Astrocyte (in vitro differentiated cells and primary cell): ENCODE data around the gene INSYN2B. TPM values are rescaled to one million over a fixed set of nuclear protein-coding genes. Genes with fewer than 3 reads are reported as not detected.
A peak's percentile ranks its signal among the peaks of the same experiment; 100 is the strongest.

Experiments used
- DNase-seq: peaks from one replicate; pipeline ENCODE4 v3.0.0-alpha.2; 2010; ENCODE audit warnings: low read depth
- FAIRE-seq: peaks from 2 replicates; lab custom pipeline; 2011; peaks lifted over from hg19 to GRCh38; lab: Jason Lieb, UNC
- H2AFZ ChIP-seq: 2 replicates; pipeline ENCODE4 v1.6.0; 2012; ENCODE audit warnings: low read depth, low read length, inconsistent platforms
- H3K27ac ChIP-seq: 2 replicates; pipeline ENCODE4 v1.5.1; 2011; ENCODE audit warnings: low read depth, low read length, inconsistent platforms
- H3K27me3 ChIP-seq: 2 replicates; pipeline ENCODE4 v1.6.0; 2011; ENCODE audit warnings: low read length, inconsistent platforms; ENCODE audit not compliant: insufficient read depth
- H3K36me3 ChIP-seq: 2 replicates; pipeline ENCODE4 v1.5.1; 2011; ENCODE audit warnings: low read length, inconsistent platforms; ENCODE audit not compliant: insufficient read depth
- H3K4me1 ChIP-seq: 2 replicates; pipeline ENCODE4 v1.5.1; 2011; ENCODE audit warnings: low read length, inconsistent platforms; ENCODE audit not compliant: insufficient read depth
- H3K4me2 ChIP-seq: 2 replicates; pipeline ENCODE4 v1.6.0; 2012; ENCODE audit warnings: low read length, inconsistent platforms
- H3K4me3 ChIP-seq: 2 replicates; pipeline ENCODE4 v1.5.1; 2011; ENCODE audit warnings: low read depth, mild to moderate bottlenecking, low read length, inconsistent platforms; ENCODE audit not compliant: insufficient read depth
- H3K79me2 ChIP-seq: 2 replicates; pipeline ENCODE4 v1.6.0; 2012; ENCODE audit warnings: mild to moderate bottlenecking, low read length, inconsistent platforms; ENCODE audit not compliant: insufficient read depth
- H3K9ac ChIP-seq: 2 replicates; pipeline ENCODE4 v1.6.0; 2012; ENCODE audit warnings: mild to moderate bottlenecking, low read length, inconsistent platforms
- H3K9me3 ChIP-seq: 2 replicates; pipeline ENCODE4 v1.5.1; 2012; ENCODE audit warnings: low read depth, mild to moderate bottlenecking, low read length, inconsistent platforms; ENCODE audit not compliant: insufficient read depth
- H4K20me1 ChIP-seq: 2 replicates; pipeline ENCODE4 v1.6.0; 2012; ENCODE audit warnings: low read length, inconsistent platforms; ENCODE audit not compliant: insufficient read depth
- H3K27ac Mint-ChIP-seq: one replicate; pipeline ENCODE4 v1.8.0; 2021; ENCODE audit warnings: mild to moderate bottlenecking, mixed read lengths; ENCODE audit not compliant: unreplicated experiment
- H3K27me3 Mint-ChIP-seq: one replicate; pipeline ENCODE4 v1.8.0; 2021; ENCODE audit warnings: low read depth, mixed read lengths; ENCODE audit not compliant: unreplicated experiment
- H3K36me3 Mint-ChIP-seq: one replicate; pipeline ENCODE4 v1.8.0; 2021; ENCODE audit warnings: low read depth, mixed read lengths; ENCODE audit not compliant: unreplicated experiment
- H3K4me1 Mint-ChIP-seq: one replicate; pipeline ENCODE4 v1.8.0; 2021; ENCODE audit warnings: low read depth, mixed read lengths; ENCODE audit not compliant: unreplicated experiment
- H3K4me3 Mint-ChIP-seq: one replicate; pipeline ENCODE4 v1.8.0; 2021; ENCODE audit warnings: mild to moderate bottlenecking, moderate library complexity, mixed read lengths; ENCODE audit not compliant: unreplicated experiment
- H3K9me3 Mint-ChIP-seq: one replicate; pipeline ENCODE4 v1.8.0; 2021; ENCODE audit warnings: mild to moderate bottlenecking, mixed read lengths; ENCODE audit not compliant: unreplicated experiment
- CTCF ChIP-seq: IDR thresholded peaks from 2 replicates; pipeline ENCODE4 v1.5.1; 2011; ENCODE audit warnings: low read depth, mild to moderate bottlenecking, inconsistent platforms, low read length, moderate library complexity; ENCODE audit not compliant: insufficient read depth
- EZH2 ChIP-seq: IDR thresholded peaks from 2 replicates; pipeline ENCODE4 v1.6.1; 2012; ENCODE audit warnings: mild to moderate bottlenecking, low read length, inconsistent platforms; ENCODE audit not compliant: insufficient read depth
- total RNA-seq: library from RNA; stranded (reverse); gene quantifications from 2 replicates; pipeline ENCODE4 v1.2.1, GENCODE V29; 2021

The INSYN2B gene
- total RNA-seq, 1 donor from 2014 or later, result 0.36 TPM

GRCh38 chr5:169942181-169942580, 38.1 kb downstream of the INSYN2B start:
- H3K9me3 Mint-ChIP-seq, result peaks cover 6% of the 10 kb centered on the region
- no peak overlapping the region for H3K4me2 ChIP-seq
- H3K27ac ChIP-seq, result no peak overlapping the region
- H2AFZ ChIP-seq, result no peak overlapping the region
- no peaks in the 10 kb centered on the region for H3K27me3 ChIP-seq
- FAIRE-seq, result no peak
- H3K4me3 Mint-ChIP-seq, result no peak overlapping the region
- H3K4me1 Mint-ChIP-seq, result peaks cover 12% of the 10 kb centered on the region
- H3K36me3 ChIP-seq, result peaks cover under 1% of the 10 kb centered on the region
- peaks cover 65% of the 10 kb centered on the region for H3K79me2 ChIP-seq
- H3K4me1 ChIP-seq, result peaks cover 24% of the 10 kb centered on the region
- H3K36me3 Mint-ChIP-seq, result no peaks in the 10 kb centered on the region
- H3K27me3 Mint-ChIP-seq, result peaks cover 7% of the 10 kb centered on the region
- DNase-seq, result peak; percentile 35
- TF ChIP-seq EZH2, result no peak
- no peak for TF ChIP-seq CTCF
- H3K4me3 ChIP-seq, result no peak overlapping the region
- no peak overlapping the region for H3K27ac Mint-ChIP-seq
- H4K20me1 ChIP-seq, result no peaks in the 10 kb centered on the region
- no peaks in the 10 kb centered on the region for H3K9me3 ChIP-seq
- H3K9ac ChIP-seq, result no peak overlapping the region

- peaks cover 18% of the 10 kb centered on the region for H3K4me1 ChIP-seq
- H3K27ac ChIP-seq, result no peak overlapping the region
- peaks cover 6% of the 10 kb centered on the region for H3K9me3 Mint-ChIP-seq
- H3K9ac ChIP-seq, result no peak overlapping the region
- no peak for FAIRE-seq
- no peak overlapping the region for H3K4me3 Mint-ChIP-seq
- peaks cover 65% of the 10 kb centered on the region for H3K79me2 ChIP-seq
- no peak for TF ChIP-seq CTCF
- no peak for TF ChIP-seq EZH2
- no peak overlapping the region for H3K4me2 ChIP-seq
- no peaks in the 10 kb centered on the region for H3K27me3 ChIP-seq
- H2AFZ ChIP-seq, result no peak overlapping the region
- peaks cover 7% of the 10 kb centered on the region for H3K27me3 Mint-ChIP-seq
- H3K36me3 ChIP-seq, result no peaks in the 10 kb centered on the region
- H3K9me3 ChIP-seq, result no peaks in the 10 kb centered on the region
- H3K27ac Mint-ChIP-seq, result no peak overlapping the region
- no peaks in the 10 kb centered on the region for H3K36me3 Mint-ChIP-seq
- no peak for DNase-seq
- no peak overlapping the region for H3K4me3 ChIP-seq
- peaks cover 12% of the 10 kb centered on the region for H3K4me1 Mint-ChIP-seq
- H4K20me1 ChIP-seq, result no peaks in the 10 kb centered on the region
Measured at GRCh38 chr5:169941542-169941941, 38.8 kb downstream of the INSYN2B start.

GRCh38 chr5:169939731-169940130, 40.6 kb downstream of the INSYN2B start:
- Mint-ChIP-seq H3K9me3 (no peaks in the 10 kb centered on the region), H3K4me3 (no peak overlapping the region), H3K27ac (no peak overlapping the region), H3K4me1 (no peaks in the 10 kb centered on the region), H3K27me3 (peaks cover 7% of the 10 kb centered on the region), H3K36me3 (no peaks in the 10 kb centered on the region)
- no peak for FAIRE-seq
- no peak overlapping the region for H3K9ac ChIP-seq
- H3K9me3 ChIP-seq, result no peaks in the 10 kb centered on the region
- no peak overlapping the region for H3K4me3 ChIP-seq
- H4K20me1 ChIP-seq, result no peaks in the 10 kb centered on the region
- H3K36me3 ChIP-seq, result no peaks in the 10 kb centered on the region
- H3K27ac ChIP-seq, result no peak overlapping the region
- H3K4me1 ChIP-seq, result peaks cover 5% of the 10 kb centered on the region
- no peak for TF ChIP-seq CTCF
- TF ChIP-seq EZH2, result no peak
- no peak overlapping the region for H2AFZ ChIP-seq
- DNase-seq, result no peak
- peaks cover 60% of the 10 kb centered on the region for H3K79me2 ChIP-seq
- H3K4me2 ChIP-seq, result no peak overlapping the region
- no peaks in the 10 kb centered on the region for H3K27me3 ChIP-seq
